ENCODE data around the gene LYSMD1.
"Not testable (repeated sequence)": the region's sequence is repeated elsewhere in the genome, so short reads cannot be mapped to it uniquely, and the experiment has no call there.

Gene LYSMD1

GRCh38 chr1:151165738-151166504, at the start of gene LYSMD1, which contains the start of gene SCNM1:
LYSMD1 (minus strand) TSS chr1:151165902; CDS start chr1:151165258, 644 bp downstream.
SCNM1 (plus strand) TSS chr1:151166144; CDS start chr1:151166153, 9 bp downstream.
- peak; percentile 100 for DNase-seq (ENCODE audit: low read depth)

- no peak for DNase-seq (ENCODE audit: low read depth)
These were observed 47.9 kb upstream of the LYSMD1 start for GRCh38 chr1:151213560-151213959.

GRCh38 chr1:151211972-151212705, 46.4 kb upstream of the LYSMD1 start:
- peak; percentile 70 for DNase-seq (ENCODE audit: low read depth)

GRCh38 chr1:151210830-151211229, 45.1 kb upstream of the LYSMD1 start:
- DNase-seq (ENCODE audit: low read depth), result peak; percentile 53

GRCh38 chr1:151205381-151205965, 39.8 kb upstream of the LYSMD1 start:
- DNase-seq (ENCODE audit: low read depth), result not testable (repeated sequence)

- DNase-seq (ENCODE audit: low read depth), result peak; percentile 93
These were observed 34.3 kb upstream of the LYSMD1 start for GRCh38 chr1:151199873-151200581.

- DNase-seq (ENCODE audit: low read depth), result peak; percentile 97
These were observed 32.8 kb upstream of the LYSMD1 start, which contains the start of gene PIP5K1A for GRCh38 chr1:151198254-151199127. PIP5K1A (plus strand) TSS chr1:151198552; CDS start chr1:151198997, 445 bp downstream.

- DNase-seq (ENCODE audit: low read depth), result no peak
These were observed 32.2 kb upstream of the LYSMD1 start for GRCh38 chr1:151197863-151198253.

GRCh38 chr1:151196292-151196800, 30.6 kb upstream of the LYSMD1 start:
- peak; percentile 82 for DNase-seq (ENCODE audit: low read depth)

GRCh38 chr1:151194894-151195594, 29.3 kb upstream of the LYSMD1 start:
- DNase-seq (ENCODE audit: low read depth), result peak; percentile 92

GRCh38 chr1:151193856-151194255, 28.2 kb upstream of the LYSMD1 start:
- DNase-seq (ENCODE audit: low read depth), result no peak

- DNase-seq (ENCODE audit: low read depth), result no peak
These were observed 27.6 kb upstream of the LYSMD1 start for GRCh38 chr1:151193304-151193703.

GRCh38 chr1:151192047-151192446, 26.3 kb upstream of the LYSMD1 start:
- no peak for DNase-seq (ENCODE audit: low read depth)

GRCh38 chr1:151189637-151190445, 24.1 kb upstream of the LYSMD1 start, which contains the start of gene VPS72:
VPS72 (minus strand) TSS chr1:151190197; CDS start chr1:151190121, 76 bp downstream.
- peak; percentile 93 for DNase-seq (ENCODE audit: low read depth)

GRCh38 chr1:151188667-151189066, 23.0 kb upstream of the LYSMD1 start:
- DNase-seq (ENCODE audit: low read depth), result not testable (repeated sequence)

- DNase-seq (ENCODE audit: low read depth), result no peak
These were observed 21.5 kb upstream of the LYSMD1 start for GRCh38 chr1:151187205-151187604.

GRCh38 chr1:151184211-151184610, 18.5 kb upstream of the LYSMD1 start:
- DNase-seq (ENCODE audit: low read depth), result no peak

GRCh38 chr1:151176514-151177045, 10.9 kb upstream of the LYSMD1 start:
- no peak for DNase-seq (ENCODE audit: low read depth)

GRCh38 chr1:151175863-151176262, 10.2 kb upstream of the LYSMD1 start, which contains the start of gene TMOD4:
TMOD4 (minus strand) TSS chr1:151175981; CDS start chr1:151174875, 1,106 bp downstream.
- peak; percentile 38 for DNase-seq (ENCODE audit: low read depth)

Measured in iris pigment epithelial cell (primary cell).